Right lung (tissue), 5 donors: ENCODE results near the gene ANK3. TPM values are rescaled to one million over a fixed set of nuclear protein-coding genes. Genes with fewer than 3 reads are reported as not detected.

Experiments
- DNase-seq, 2 donors: peaks; one replicate each; pipeline ENCODE4 v3.0.0-alpha.2; 2013
- polyA plus RNA-seq, 5 donors: library from polyadenylated mRNA; unstranded; fragments of 120-200 nt; gene quantifications; one replicate each; pipeline versions ENCODE4 v1.2.1 to v1.2.3, GENCODE V29; 2013; ENCODE audit warnings: inconsistent platforms in 1 of 5, low replicate concordance in 1 of 5; ENCODE audit not compliant: insufficient read length in 5 of 5, insufficient read depth in 1 of 5

ANK3 gene
- polyA plus RNA-seq, 5 donors: 18.1 to 35.4 (median 30.9) TPM

DNA sequence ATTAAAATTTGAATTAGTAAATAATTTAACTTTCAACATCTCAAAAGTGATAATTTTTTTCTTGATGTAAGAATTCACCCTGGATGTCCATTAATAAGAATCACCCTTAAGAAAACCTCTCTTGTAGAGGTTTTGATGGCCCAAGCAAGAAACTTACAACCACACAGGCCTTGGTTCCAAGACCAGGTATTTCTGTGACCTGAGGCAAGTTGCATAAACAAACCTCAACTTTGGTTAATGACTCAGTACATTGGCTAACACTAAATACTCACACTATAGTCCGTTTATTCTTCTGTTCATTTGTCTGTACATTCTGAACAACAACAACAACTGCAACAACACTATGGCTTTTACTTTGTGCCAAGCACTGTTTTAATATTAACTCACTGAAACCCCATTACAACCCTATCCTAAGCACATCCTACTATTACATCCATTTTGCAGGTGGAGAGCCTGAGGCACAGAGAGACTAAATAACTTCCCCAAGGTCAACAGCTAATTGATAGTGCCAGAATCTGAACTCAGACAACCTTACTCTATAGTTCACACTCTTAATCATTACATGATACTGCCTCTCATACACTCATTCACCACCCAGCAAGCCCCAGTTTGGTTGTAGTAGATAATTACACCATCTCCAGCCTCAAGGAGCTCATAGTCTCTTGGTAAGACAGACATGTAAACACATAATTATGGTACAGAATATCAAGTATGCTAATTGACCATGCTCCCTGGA, 6.6 kb downstream of the ANK3 start:
- DNase-seq: no peak

DNA sequence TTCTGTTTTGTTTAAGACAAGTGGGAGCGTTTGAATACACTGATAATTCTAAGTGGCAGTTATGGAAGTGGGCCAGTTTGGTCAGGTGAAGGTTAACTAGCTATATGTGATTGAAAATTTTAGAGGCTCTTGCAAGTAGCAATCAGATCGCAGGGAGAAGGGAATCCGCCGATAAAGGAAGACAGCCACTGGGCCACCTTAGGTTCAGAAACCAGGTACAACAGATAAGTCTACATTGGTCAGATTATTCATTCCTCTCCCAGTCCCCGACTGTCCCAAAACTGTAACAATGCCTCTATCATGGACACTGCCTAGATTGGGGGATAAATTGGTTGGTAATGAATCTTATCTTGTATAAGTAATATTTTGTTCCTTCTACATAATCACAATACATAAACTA, 8.9 kb downstream of the ANK3 start:
- no peak for DNase-seq

GRCh38 chr10:60377955-60378354, 11.7 kb downstream of the ANK3 start:
- no peak for DNase-seq

- DNase-seq: no peak
These were observed 12.7 kb downstream of the ANK3 start for GRCh38 chr10:60377042-60377352.

DNA sequence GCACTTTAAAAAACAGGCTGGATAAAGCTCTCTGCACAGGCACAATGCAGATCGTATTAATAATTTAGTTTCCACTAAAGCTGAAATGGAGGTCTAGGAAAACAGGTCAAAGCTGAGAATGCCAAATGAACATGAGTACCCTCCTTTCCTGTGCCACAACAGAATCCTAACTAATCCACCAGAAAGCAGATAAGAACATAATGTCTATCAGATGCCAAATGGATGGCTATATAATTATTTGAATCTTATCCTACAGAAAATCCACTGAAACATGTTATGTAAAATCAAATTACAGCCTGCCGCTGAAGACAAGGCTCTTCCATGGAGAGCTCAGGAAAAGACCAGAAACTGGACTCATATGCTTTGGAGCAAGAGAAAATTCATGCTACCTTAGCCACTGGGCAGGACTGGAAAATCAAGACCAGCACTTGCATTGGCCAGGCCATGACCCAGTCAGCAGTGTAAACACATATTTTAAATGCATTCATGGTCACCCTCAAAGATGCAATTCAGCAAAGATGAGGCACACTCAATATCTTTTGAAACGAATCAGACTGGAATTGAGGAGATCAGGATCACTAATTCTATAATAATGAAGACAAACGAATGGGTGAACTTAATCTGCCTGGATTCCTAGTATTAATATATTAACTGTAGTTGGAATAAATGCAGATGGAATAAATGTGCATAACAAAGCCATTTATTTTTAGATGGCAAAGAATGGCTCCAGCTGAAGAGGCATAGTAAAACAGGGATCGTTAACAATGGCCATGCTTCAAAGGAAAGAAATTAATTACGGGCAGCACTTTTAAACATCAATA, 13.2 kb downstream of the ANK3 start:
- no peak for DNase-seq

DNA sequence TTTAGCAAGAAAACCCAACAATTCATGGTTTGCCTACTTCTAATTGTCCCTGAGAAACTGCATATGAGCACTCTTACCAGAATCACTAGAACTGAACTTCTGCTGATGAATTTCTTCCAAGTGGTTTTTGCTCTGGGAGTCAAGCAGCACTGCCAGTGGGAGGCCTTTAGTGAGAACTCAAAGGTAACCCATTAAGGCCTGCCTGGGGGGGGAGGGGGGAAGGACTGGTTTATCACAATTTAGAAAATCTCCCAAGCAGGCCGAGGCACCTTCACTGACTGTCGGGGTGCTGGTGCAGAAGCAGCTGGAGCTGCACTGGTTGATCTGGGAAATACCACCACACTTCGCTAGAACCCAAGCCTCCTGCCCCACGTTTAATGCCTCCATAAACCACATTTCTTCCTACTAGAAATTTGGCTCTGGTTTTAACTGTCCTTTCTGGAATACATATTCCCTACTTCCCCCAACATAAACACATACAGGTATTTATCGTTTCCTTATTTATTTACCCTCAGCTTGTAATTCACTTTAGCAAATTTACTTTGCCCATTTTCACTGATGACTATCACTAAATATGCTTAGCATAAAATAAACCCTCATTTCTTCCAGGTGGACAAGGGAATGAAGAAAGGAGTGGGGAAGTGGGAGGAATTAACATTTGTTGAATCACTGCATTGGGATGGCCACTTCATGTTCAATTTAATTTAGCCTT, 14.2 kb downstream of the ANK3 start:
- no peak for DNase-seq

GRCh38 chr10:60374836-60375235, 14.8 kb downstream of the ANK3 start:
- no peak for DNase-seq

DNA sequence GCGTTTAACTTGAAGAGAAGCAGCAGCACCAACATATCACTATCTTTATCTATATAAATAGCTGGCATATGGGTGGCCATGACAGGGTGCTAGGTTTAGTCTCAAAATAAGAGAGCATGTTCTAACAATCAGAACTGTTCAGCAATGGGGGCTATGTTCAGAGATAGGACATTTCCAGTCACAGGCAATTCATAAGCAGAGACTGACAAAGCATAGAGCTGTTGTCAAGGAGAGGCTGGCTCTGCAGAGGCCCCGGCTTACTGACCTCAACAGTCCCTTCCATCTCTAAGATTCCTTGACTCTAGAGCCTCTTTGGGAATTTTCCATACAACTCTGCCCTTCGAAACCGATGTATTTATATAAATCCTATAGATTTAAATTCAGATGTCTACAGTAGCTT, 17.2 kb downstream of the ANK3 start:
- DNase-seq: no peak

DNA sequence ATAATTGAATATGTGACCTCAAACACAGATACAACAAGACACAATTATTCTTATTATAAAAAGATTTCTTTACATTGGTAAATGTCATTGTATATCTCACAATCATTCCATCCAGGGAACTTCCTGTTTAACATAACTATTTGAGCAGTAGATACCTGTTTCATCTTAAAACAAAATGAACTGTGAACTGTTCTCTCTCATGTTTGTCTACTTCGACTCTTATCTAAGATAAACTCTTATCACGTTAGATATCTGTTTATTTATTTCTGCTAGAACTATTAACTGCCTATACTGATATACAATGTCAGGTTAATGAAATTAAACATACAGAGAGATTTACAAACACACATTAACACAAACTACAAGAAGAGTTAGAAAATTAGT, 20.1 kb downstream of the ANK3 start:
- no peak for DNase-seq

- no peak for DNase-seq
These were observed 20.7 kb downstream of the ANK3 start for GRCh38 chr10:60368875-60369546.

DNA sequence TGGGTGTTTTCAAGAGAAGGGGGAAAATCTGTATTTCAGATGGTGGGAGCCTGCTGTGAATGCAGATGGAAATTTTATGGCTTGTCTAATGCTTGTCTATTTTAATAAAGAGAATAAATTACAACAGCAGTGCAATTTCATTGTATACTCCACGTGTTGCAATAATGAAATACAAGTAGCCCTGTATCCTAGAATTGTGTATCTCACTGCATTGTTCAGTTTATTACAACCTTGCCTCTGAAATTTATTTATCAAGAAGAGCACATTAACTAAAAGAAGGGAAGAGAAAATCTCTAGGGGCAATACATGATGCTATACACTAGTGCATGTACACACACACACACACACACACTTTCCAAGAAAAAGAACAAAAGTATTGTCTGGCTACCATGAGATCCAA, 21.8 kb downstream of the ANK3 start:
- no peak for DNase-seq

DNA sequence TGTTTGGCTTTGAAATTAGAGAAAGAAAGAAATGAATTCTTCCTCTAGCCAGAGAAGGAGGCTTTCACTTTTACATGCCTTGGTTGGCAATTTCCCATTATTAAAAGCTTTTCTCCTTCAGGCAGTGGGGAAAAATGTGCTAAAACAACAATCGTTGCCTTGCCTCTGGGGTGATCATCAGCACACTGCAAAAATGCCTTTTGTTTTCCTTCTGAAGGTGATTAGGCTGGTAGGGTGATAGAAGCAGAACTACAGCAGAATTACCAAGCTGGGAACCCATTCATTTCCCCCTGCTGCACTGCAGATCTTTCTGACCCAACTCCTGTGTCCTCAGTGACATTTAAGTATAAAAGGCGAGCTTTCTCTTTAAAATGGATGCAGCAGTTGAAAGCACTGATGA, 22.2 kb downstream of the ANK3 start:
- no peak for DNase-seq

DNA sequence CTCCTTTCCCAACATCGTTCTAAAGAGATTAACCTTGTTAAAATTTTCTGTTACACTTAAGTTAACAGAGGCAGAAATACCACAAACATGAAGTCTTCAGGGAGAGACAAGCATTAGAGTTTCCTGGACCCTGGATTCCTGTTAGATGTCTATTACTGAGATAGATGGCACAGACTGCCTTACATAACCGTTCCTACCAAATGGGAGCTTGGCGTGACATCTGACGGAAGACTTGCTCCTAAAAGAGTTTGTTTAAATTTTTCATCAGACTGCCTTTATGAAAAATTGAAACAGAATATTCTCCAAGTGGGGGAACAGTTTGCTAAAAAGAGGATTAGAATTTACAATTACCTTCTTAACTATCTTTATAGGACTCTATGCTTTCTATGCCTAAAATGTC, 22.7 kb downstream of the ANK3 start:
- no peak for DNase-seq

- no peak for DNase-seq
These were observed 26.5 kb downstream of the ANK3 start for GRCh38 chr10:60363187-60363586.

- DNase-seq: no peak
These were observed 27.2 kb downstream of the ANK3 start for GRCh38 chr10:60362461-60362860.

DNA sequence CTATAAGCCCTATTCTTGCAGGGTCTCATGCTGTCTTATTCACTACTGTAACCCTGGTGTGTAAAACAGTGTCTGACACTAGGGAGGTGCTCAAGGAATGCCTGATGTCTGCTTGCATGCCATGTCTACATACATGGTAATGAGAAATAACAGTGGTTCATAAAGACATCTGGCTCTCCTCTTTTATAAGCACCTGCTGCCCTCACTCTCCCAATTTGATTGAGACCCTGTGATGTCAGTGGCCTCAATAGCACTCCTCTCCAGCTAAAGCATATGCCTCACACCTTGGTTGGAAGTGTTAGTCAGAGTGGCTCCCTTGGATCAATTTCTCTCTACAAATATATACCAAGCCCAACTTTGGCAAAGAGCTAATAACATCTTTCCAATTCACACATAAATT, 30.6 kb downstream of the ANK3 start:
- no peak for DNase-seq

GRCh38 chr10:60358282-60358681, 31.4 kb downstream of the ANK3 start:
- no peak for DNase-seq

- DNase-seq: no peak
These were observed 36.0 kb downstream of the ANK3 start for GRCh38 chr10:60353519-60354258.

DNA sequence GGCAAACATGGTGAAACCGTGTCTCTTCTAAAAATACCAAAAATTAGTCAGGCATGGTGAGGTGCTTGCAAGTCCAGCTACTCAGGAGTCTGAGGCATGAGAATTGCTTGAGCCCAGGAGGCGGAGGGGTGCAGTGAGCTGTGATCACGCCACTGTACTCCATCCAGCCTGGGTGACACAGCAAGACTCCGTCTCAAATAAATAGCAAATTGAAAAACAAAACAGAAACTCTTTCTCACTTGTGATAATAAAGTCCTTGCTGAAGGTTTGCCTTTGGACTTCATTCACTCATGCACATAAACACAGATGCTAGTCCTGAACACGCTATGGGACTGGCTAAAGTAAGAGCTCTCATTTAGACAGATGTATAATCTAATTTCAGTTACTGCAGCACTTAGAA, 37.6 kb downstream of the ANK3 start:
- no peak for DNase-seq

DNA sequence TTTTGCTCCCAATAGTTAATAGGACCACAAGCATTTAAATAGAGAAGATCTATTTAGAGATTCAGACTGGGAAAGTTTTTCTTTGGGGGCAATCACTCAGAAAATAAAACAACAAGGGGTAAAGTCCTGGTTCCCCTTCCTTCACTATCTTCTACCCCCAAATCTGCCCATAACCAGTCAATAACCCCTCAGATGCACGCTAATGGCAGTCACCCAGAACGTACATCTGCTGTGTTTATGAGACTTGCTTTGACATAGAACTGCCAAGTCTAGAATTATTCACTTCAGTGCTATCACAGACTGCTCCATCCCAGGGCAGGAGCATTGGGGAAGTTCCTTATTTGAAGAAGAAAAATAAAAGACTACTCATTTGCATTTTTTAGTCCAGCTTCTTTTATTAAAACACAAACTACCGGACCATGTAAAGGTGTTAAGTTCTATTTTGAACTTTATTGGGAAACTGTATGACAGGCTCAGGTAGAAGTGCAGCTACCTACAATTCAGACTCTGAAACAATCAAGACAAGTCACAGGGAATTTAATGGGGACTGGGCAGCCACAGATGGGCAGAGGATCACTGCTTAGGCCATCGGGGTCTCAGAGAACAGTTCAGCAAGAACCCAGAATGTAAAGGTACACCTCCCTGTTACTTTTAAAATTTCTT, 38.4 kb downstream of the ANK3 start:
- DNase-seq: no peak

GRCh38 chr10:60350400-60350799, 39.3 kb downstream of the ANK3 start:
- DNase-seq: no peak
